Sigmoid colon (tissue), 7 donors: ENCODE results near the gene SLC6A9. TPM values are rescaled to one million over a fixed set of nuclear protein-coding genes. Genes with fewer than 3 reads are reported as not detected.

Source experiments
- DNase-seq: peaks from one replicate; pipeline ENCODE4 v3.0.0-alpha.2; 2019
- H3K27ac ChIP-seq, 4 donors: fragments of 200-600 bp; sonication (generic); one replicate each; pipeline ENCODE4 v1.5.1; 2016 to 2019; ENCODE audit warnings: mild to moderate bottlenecking in 1 of 4
- H3K27me3 ChIP-seq, 3 donors: fragments of 200-600 bp; sonication (generic); one replicate each; pipeline ENCODE4 v1.5.1; 2019; ENCODE audit warnings: mild to moderate bottlenecking in 1 of 3
- H3K36me3 ChIP-seq, 4 donors: fragments of 200-600 bp; sonication (generic); one replicate each; pipeline ENCODE4 v1.5.1; 2016 to 2019
- H3K4me1 ChIP-seq, 4 donors: fragments of 200-600 bp; sonication (generic); one replicate each; pipeline ENCODE4 v1.5.1; 2017 to 2019
- H3K4me3 ChIP-seq, 4 donors: fragments of 200-600 bp; sonication (generic); one replicate each; pipeline ENCODE4 v1.5.1; 2017 to 2019; ENCODE audit warnings: mild to moderate bottlenecking in 2 of 4, moderate library complexity in 1 of 4
- H3K9me3 ChIP-seq, 4 donors: fragments of 200-600 bp in 3 of 4; sonication (generic) in 3 of 4; one replicate each; pipeline versions ENCODE4 v1.5.1 to v1.6.1; 2013 to 2019
- EP300 ChIP-seq, 4 donors: sonication (generic); formaldehyde crosslinking; IDR thresholded peaks; one replicate each; pipeline ENCODE4 v1.6.1; 2017; ENCODE audit warnings: antibody characterized with exemption in 4 of 4
- POLR2A ChIP-seq, 2 donors: fragments of 450-650 bp; IDR thresholded peaks; one replicate each; pipeline ENCODE4 v1.6.1; 2016; ENCODE audit warnings: antibody characterized with exemption in 2 of 2, mild to moderate bottlenecking in 2 of 2, moderate library complexity in 2 of 2
- POLR2AphosphoS5 ChIP-seq, 4 donors: sonication (generic); formaldehyde crosslinking; IDR thresholded peaks; one replicate each; pipeline ENCODE4 v1.6.1; 2017; ENCODE audit warnings: antibody characterized with exemption in 4 of 4
- WGBS, 2 donors: extraction: QIAGEN DNeasy Blood & Tissue Kit; methylation state at CpG; one replicate each; pipeline ENCODE4 v1.1.7; 2013; 5-methylcytosine and 5-hydroxymethylcytosine counted together
- intact Hi-C: fragments of 100-400 bp; cut with DNase I; formaldehyde crosslinking; loops from one replicate; pipeline ENCODE4 v1.15.1; 2023
- polyA plus RNA-seq, 3 donors: library from polyadenylated mRNA; stranded (reverse); fragments of 200-250 nt; gene quantifications; one replicate each; pipeline ENCODE4 v1.2.3, GENCODE V29; 2013
- total RNA-seq, 4 donors: library from RNA; depleted of rRNA; stranded (reverse); fragments of >200 nt; gene quantifications; one replicate each; pipeline ENCODE4 v1.1.0, GENCODE V29; 2016
- TF ChIP-seq, protein P1 (sequence below), 4 experiments: fragments of 450-650 bp in 3 of 4; fragments of 200-600 bp in 1 of 4; IDR thresholded peaks; one replicate each; pipeline ENCODE4 v1.5.1; 2016 to 2019; ENCODE audit warnings: antibody characterized with exemption in 4 of 4, mild to moderate bottlenecking in 3 of 4, moderate library complexity in 2 of 4
- donor health status: healthy with polysubstance abuse.
- donor health status: Bipolar disorder and iron deficiency.
- donor health status: healthy.

Gene SLC6A9
- total and polyA plus RNA-seq, 7 donors = 2.4 to 24.5 (median 5.9) TPM

DNA sequence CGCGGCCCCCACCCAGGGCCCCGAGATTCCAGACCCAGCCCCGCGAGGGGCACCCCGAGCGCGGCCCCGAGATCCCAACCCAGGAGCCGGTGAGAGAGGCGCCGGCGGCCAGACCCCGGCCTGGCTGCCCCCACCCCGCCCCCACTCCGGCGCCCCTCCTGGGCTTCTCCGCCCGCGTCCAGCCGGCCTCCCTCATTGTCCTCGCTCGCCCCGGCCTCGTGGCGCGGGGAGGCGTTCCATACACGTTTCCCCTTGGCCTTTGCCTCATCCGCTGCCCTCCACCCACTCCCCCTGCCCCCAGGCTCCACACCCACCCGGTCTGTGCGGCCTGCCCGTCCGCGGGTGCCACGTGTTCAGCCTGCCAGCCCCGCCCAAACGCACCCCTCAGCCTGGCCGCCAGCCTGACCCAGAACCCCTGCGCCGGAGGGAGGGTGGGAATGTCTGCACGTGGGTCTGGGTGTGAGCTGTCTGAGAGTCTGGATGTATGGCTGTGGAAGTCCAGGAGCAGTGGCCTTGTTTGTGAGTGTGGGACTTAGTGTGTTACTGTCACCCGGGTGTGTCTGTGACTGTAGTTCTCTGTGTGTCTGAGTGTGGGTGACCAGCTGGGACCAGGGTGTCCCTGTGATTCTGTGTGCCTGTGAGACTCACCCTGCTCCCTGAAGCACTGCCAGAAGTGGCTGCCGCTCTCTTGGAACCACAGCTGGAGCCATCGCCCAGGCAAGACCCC, 51.6 kb downstream of the SLC6A9 start:
- Histone ChIP-seq H3K9me3 (no peaks in the 10 kb centered on the region), H3K27ac (peak overlapping the region; percentile 57 to 77 (median 74)), H3K27me3 (no peaks in the 10 kb centered on the region), H3K4me3 (peak overlapping the region; percentile 73 to 92 (median 84)), H3K36me3 (peaks cover 0 to 23% (median 11%) of the 10 kb centered on the region in 4 donors), H3K4me1 (peaks cover 0 to 57% (median 47%) of the 10 kb centered on the region in 4 donors)
- DNase-seq = no peak
- intact Hi-C loops = no loop called here
- TF ChIP-seq EP300 (IDR thresholded peaks at IDR 0.05) (no peak), POLR2AphosphoS5 (IDR thresholded peaks at IDR 0.05) (no peak), POLR2A (IDR thresholded peaks at IDR 0.05) (no peak)
- TF ChIP-seq, protein P1, sequence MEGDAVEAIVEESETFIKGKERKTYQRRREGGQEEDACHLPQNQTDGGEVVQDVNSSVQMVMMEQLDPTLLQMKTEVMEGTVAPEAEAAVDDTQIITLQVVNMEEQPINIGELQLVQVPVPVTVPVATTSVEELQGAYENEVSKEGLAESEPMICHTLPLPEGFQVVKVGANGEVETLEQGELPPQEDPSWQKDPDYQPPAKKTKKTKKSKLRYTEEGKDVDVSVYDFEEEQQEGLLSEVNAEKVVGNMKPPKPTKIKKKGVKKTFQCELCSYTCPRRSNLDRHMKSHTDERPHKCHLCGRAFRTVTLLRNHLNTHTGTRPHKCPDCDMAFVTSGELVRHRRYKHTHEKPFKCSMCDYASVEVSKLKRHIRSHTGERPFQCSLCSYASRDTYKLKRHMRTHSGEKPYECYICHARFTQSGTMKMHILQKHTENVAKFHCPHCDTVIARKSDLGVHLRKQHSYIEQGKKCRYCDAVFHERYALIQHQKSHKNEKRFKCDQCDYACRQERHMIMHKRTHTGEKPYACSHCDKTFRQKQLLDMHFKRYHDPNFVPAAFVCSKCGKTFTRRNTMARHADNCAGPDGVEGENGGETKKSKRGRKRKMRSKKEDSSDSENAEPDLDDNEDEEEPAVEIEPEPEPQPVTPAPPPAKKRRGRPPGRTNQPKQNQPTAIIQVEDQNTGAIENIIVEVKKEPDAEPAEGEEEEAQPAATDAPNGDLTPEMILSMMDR (IDR thresholded peaks at IDR 0.05) = no peak
- WGBS, 2 donors = 3 to 4% methylated on average over 45 of the region's 45 CpGs

DNA sequence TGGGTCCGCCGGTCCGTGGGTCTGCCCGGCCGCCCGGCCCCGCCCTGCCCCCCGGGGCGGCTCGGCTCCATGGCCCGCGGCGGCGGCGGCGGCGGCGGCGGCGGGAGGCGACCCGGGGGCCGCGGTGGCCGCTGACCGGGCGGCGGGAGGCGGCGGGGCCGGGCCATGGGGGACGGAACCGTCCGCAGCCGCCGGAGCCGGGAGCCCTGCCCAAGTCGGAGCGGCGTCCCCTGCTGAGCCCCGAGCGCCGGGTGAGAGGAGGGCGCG, 52.1 kb downstream of the SLC6A9 start:
- Histone ChIP-seq H3K27me3 (no peaks in the 10 kb centered on the region), H3K9me3 (no peaks in the 10 kb centered on the region), H3K27ac (peak overlapping the region; percentile 57 to 77 (median 74)), H3K36me3 (peaks cover 0 to 23% (median 11%) of the 10 kb centered on the region in 4 donors), H3K4me1 (peaks cover 0 to 57% (median 50%) of the 10 kb centered on the region in 4 donors), H3K4me3 (peak overlapping the region; percentile 73 to 92 (median 84))
- TF ChIP-seq EP300 (IDR thresholded peaks at IDR 0.05) (no peak), POLR2AphosphoS5 (IDR thresholded peaks at IDR 0.05) (no peak)
- TF ChIP-seq, protein P1 (IDR thresholded peaks at IDR 0.05) = no peak
- DNase-seq = no peak
- intact Hi-C loops = no loop called here
- 0% methylated on average over 45 of the region's 45 CpGs for WGBS, 2 donors

DNA sequence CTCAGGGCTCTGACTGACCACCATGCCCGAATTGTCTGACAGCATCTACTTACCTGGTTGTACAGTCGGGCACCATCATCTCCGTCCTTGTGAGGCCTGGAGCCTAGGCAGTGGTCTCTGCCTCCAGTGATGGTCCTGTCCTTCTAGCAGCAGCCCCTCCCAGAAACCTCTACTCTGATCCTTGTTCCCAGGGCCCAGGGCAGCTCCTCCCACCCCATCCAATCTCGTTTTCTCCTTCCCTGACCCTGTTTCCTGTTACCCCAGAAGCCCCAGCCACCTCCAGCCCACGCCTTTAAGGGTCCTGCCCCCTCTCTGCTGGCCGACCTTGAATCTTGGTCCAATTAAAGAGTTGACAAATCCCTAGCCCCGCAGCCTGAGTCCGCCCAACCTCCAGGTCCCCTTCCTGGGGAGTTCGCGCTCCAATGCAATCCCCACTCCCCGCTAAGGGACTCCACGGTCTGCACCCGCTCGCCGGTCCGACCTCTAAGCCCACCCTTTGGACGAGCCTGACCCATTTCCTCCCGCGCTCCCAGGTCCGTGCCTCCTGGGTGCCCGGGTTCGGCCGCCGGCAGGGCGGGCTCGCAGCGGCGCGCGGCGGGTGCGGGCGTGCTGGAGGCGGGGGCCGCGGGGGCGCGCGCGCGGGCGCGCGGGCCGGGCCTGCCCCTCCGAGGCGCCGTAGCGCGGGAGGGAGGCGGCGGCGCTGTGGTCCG, 52.6 kb downstream of the SLC6A9 start, which contains the start of gene B4GALT2:
B4GALT2 (plus strand) TSS at position 660 of the 710 bp plus-strand sequence. CDS start 1,951 bp downstream, outside the sequence.
- TF ChIP-seq POLR2AphosphoS5 (IDR thresholded peaks at IDR 0.05) (peak in 1 of 4 donors; percentile 28), POLR2A (IDR thresholded peaks at IDR 0.05) (no peak), EP300 (IDR thresholded peaks at IDR 0.05) (no peak)
- TF ChIP-seq, protein P1 (IDR thresholded peaks at IDR 0.05) = no peak
- no peak for DNase-seq
- H3K27me3 ChIP-seq = no peaks in the 10 kb centered on the region
- WGBS, 2 donors = 4 to 6% methylated on average over 54 of the region's 54 CpGs
- H3K27ac ChIP-seq = peak within 1 kb of the TSS; percentile 57 to 77 (median 74)
- H3K9me3 ChIP-seq = no peaks in the 10 kb centered on the region
- peaks cover 0 to 23% (median 11%) of the 10 kb centered on the region in 4 donors for H3K36me3 ChIP-seq
- H3K4me3 ChIP-seq = peak within 1 kb of the TSS; percentile 73 to 92 (median 84)
- intact Hi-C loops = no loop called here
- peaks cover 0 to 62% (median 52%) of the 10 kb centered on the region in 4 donors for H3K4me1 ChIP-seq

DNA sequence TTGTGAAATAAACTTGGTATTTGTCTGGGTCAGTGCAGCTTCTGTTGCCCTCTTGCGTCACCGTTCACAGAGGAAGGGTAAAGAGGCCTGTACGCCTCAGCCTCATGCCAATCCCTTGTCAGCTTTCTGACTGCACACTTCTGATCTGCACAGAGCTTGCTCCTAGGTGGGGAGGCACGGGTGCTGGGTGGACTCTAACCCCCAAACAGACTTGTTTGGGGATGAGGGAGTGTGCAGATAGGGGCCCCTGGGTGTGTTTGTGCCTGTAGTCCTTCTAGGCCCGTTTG, 53.1 kb downstream of the SLC6A9 start:
- peak overlapping the region in 1 of 4 donors; percentile 91 for H3K4me3 ChIP-seq
- intact Hi-C loops = no loop called here

More for the DNA sequence above, 53.1 kb downstream of the SLC6A9 start:
- DNase-seq = no peak
- peaks cover 0 to 23% (median 11%) of the 10 kb centered on the region in 4 donors for H3K36me3 ChIP-seq
- H3K27ac ChIP-seq = peak overlapping the region in 2 of 4 donors; percentile 58 to 63
- no peak for TF ChIP-seq EP300 (IDR thresholded peaks at IDR 0.05)
- no peak for TF ChIP-seq POLR2A (IDR thresholded peaks at IDR 0.05)
- TF ChIP-seq, protein P1 (IDR thresholded peaks at IDR 0.05) = no peak
- no peak for TF ChIP-seq POLR2AphosphoS5 (IDR thresholded peaks at IDR 0.05)
- no peaks in the 10 kb centered on the region for H3K27me3 ChIP-seq
- H3K9me3 ChIP-seq = no peaks in the 10 kb centered on the region
- peaks cover 0 to 63% (median 52%) of the 10 kb centered on the region in 4 donors for H3K4me1 ChIP-seq
- WGBS, 2 donors = 50 to 77% methylated on average over 5 of the region's 5 CpGs
